ENCODE data around the gene CDC42EP4.

The CDC42EP4 gene

GRCh38 chr17:73285603-73285908, 26.2 kb downstream of the CDC42EP4 start:
- no peak overlapping the region for H3K4me3 ChIP-seq (ENCODE audit: control insufficient read depth, low read depth, low read length)
- TF ChIP-seq, protein P1, sequence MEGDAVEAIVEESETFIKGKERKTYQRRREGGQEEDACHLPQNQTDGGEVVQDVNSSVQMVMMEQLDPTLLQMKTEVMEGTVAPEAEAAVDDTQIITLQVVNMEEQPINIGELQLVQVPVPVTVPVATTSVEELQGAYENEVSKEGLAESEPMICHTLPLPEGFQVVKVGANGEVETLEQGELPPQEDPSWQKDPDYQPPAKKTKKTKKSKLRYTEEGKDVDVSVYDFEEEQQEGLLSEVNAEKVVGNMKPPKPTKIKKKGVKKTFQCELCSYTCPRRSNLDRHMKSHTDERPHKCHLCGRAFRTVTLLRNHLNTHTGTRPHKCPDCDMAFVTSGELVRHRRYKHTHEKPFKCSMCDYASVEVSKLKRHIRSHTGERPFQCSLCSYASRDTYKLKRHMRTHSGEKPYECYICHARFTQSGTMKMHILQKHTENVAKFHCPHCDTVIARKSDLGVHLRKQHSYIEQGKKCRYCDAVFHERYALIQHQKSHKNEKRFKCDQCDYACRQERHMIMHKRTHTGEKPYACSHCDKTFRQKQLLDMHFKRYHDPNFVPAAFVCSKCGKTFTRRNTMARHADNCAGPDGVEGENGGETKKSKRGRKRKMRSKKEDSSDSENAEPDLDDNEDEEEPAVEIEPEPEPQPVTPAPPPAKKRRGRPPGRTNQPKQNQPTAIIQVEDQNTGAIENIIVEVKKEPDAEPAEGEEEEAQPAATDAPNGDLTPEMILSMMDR (IDR thresholded peaks at IDR 0.05; ENCODE audit: control insufficient read depth, insufficient read depth, low read depth, low read length, missing control alignments), result no peak
- DNase-seq (ENCODE audit: low read depth), result no peak

GRCh38 chr17:73284906-73285602, 26.7 kb downstream of the CDC42EP4 start:
- TF ChIP-seq, protein P1 (IDR thresholded peaks at IDR 0.05; ENCODE audit: control insufficient read depth, insufficient read depth, low read depth, low read length, missing control alignments), result no peak
- DNase-seq (ENCODE audit: low read depth), result no peak
- no peak overlapping the region for H3K4me3 ChIP-seq (ENCODE audit: control insufficient read depth, low read depth, low read length)

DNA sequence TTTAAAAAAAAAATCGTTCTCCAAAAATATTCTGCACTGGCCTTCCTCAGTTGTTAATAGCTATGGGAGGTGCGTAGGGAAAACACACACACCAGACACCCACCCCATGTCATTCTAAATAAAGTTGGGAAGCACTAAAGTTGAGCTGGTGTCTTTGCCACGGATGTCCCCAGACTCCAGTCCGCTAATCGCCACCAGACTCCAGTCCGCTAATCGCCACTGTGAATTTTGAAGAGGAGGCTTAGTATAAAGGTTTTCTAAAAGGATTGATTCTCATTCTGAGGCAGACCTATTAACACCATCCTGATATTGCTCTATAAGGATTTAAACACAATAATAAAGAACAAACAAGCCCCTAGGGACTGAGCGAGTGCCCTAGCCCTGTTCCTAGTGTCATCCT, 27.4 kb downstream of the CDC42EP4 start:
- no peak for DNase-seq (ENCODE audit: low read depth)
- TF ChIP-seq, protein P1 (IDR thresholded peaks at IDR 0.05; ENCODE audit: control insufficient read depth, insufficient read depth, low read depth, low read length, missing control alignments), result no peak
- H3K4me3 ChIP-seq (ENCODE audit: control insufficient read depth, low read depth, low read length), result no peak overlapping the region

GRCh38 chr17:73283841-73284282, 27.9 kb downstream of the CDC42EP4 start:
- DNase-seq (ENCODE audit: low read depth), result no peak
- H3K4me3 ChIP-seq (ENCODE audit: control insufficient read depth, low read depth, low read length), result no peak overlapping the region
- TF ChIP-seq, protein P1 (IDR thresholded peaks at IDR 0.05; ENCODE audit: control insufficient read depth, insufficient read depth, low read depth, low read length, missing control alignments), result no peak

DNA sequence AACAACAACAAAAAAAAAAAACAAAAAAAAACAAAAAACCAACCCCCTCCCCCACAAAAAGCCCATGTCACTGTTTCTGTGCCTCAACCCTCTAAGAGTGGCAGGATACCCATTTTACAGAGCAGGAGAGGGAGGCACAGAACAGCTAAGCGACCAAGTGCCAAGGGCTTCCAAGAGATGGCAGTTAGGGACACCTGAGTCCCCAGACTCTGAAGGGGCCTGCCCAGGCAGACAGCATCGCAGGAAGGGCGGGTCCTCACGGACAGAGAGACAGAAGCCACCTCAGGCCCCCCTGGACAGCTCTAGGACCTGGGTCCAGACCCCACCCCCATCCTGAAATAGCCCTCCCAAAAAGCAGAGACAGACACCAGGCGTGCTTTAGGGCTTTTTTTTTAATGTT, 28.6 kb downstream of the CDC42EP4 start:
- DNase-seq (ENCODE audit: low read depth), result no peak
- no peak overlapping the region for H3K4me3 ChIP-seq (ENCODE audit: control insufficient read depth, low read depth, low read length)
- TF ChIP-seq, protein P1 (IDR thresholded peaks at IDR 0.05; ENCODE audit: control insufficient read depth, insufficient read depth, low read depth, low read length, missing control alignments), result no peak

DNA sequence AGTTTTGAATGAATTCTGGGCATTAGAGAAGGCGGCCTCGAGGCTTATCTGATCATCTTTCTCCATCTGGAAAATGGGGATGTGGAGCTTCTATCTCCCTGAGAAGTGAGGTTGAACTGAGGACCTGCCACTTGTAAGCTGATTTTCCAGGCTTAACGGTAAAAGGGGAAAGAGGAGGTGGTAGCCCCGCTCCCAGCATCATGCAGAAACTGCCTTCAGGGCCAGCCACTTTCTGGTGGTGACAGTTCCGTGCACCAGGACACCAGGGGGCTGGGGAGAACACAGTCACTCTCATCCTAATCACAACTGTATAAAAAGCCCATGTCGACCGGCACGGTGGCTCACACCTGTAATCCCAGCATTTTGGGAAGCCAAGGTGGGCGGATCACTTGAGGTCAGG, 29.2 kb downstream of the CDC42EP4 start:
- no peak for DNase-seq (ENCODE audit: low read depth)
- TF ChIP-seq, protein P1 (IDR thresholded peaks at IDR 0.05; ENCODE audit: control insufficient read depth, insufficient read depth, low read depth, low read length, missing control alignments), result no peak
- no peak overlapping the region for H3K4me3 ChIP-seq (ENCODE audit: control insufficient read depth, low read depth, low read length)
